WTC11 (cell line): ENCODE results near the gene CALN1. TPM values are rescaled to one million over a fixed set of nuclear protein-coding genes. Genes with fewer than 3 reads are reported as not detected.

Source experiments
- ATAC-seq: fragments of 200-7000 bp; cut with Tn5 transposase; 2 replicates; pipeline ENCODE4 v1.10.0; 2021; ENCODE audit warnings: mild to moderate bottlenecking, moderate library complexity
- CTCF ChIA-PET: fragments of 300-600 bp; sonication (Branson Sonifier 250); formaldehyde crosslinking; loops from one replicate; lab custom pipeline; 2021; ENCODE audit warnings: antibody characterized with exemption; lab: Charles Lee
- POLR2A ChIA-PET: fragments of 350-600 bp; sonication (Branson Sonifier 250); formaldehyde crosslinking; loops from one replicate; lab custom pipeline; 2021; ENCODE audit warnings: antibody characterized with exemption; lab: Charles Lee
- DNase-seq: peaks from one replicate; pipeline ENCODE4 v3.0.0; 2021; ENCODE audit warnings: low spot score
- H3K27ac Mint-ChIP-seq: 2 replicates; pipeline ENCODE4 v1.8.0; 2021; ENCODE audit warnings: mixed read lengths
- H3K27me3 Mint-ChIP-seq: 2 replicates; pipeline ENCODE4 v1.8.0; 2021; ENCODE audit warnings: low read depth, mild to moderate bottlenecking, moderate library complexity, mixed read lengths
- H3K36me3 Mint-ChIP-seq: 2 replicates; pipeline ENCODE4 v1.8.0; 2021; ENCODE audit warnings: mixed read lengths
- H3K4me1 Mint-ChIP-seq: 2 replicates; pipeline ENCODE4 v1.8.0; 2022; ENCODE audit warnings: mixed read lengths
- H3K4me3 Mint-ChIP-seq: 2 replicates; pipeline ENCODE4 v1.8.0; 2021; ENCODE audit warnings: mild to moderate bottlenecking, moderate library complexity, mixed read lengths
- H3K9me3 Mint-ChIP-seq: 2 replicates; pipeline ENCODE4 v1.8.0; 2021; ENCODE audit warnings: mixed read lengths
- AR ChIP-seq: fragments of 250-450 bp; sonication (Bioruptor Pico); IDR thresholded peaks from 2 replicates; pipeline ENCODE4 v1.9.0; 2021; ENCODE audit warnings: mild to moderate bottlenecking
- ATF6 ChIP-seq: sonication (generic); formaldehyde crosslinking; IDR thresholded peaks from 2 replicates; pipeline ENCODE4 v1.8.1; 2023; ENCODE audit warnings: mild to moderate bottlenecking, missing genetic modification reagents
- E2F1 ChIP-seq: sonication (generic); formaldehyde crosslinking; IDR thresholded peaks from 2 replicates; pipeline ENCODE4 v1.8.0; 2022; ENCODE audit warnings: mild to moderate bottlenecking, missing genetic modification reagents
- FOXP1 ChIP-seq: sonication (generic); formaldehyde crosslinking; IDR thresholded peaks from 2 replicates; pipeline ENCODE4 v1.8.0; 2022; ENCODE audit warnings: missing genetic modification reagents, mild to moderate bottlenecking, moderate library complexity, borderline replicate concordance
- GTF2I ChIP-seq: fragments of 250-450 bp; sonication (Bioruptor Pico); conservative IDR thresholded peaks from 2 replicates; pipeline ENCODE4 v1.4.0; 2021; ENCODE audit warnings: mild to moderate bottlenecking
- HMGA2 ChIP-seq: fragments of 250-450 bp; sonication (Bioruptor Pico); IDR thresholded peaks from 2 replicates; pipeline ENCODE4 v1.4.0; 2021; ENCODE audit warnings: mild to moderate bottlenecking, moderate library complexity
- JUN ChIP-seq: sonication (generic); formaldehyde crosslinking; IDR thresholded peaks from 2 replicates; pipeline ENCODE4 v1.8.0; 2023; ENCODE audit warnings: mild to moderate bottlenecking, missing genetic modification reagents
- MAX ChIP-seq: sonication (generic); formaldehyde crosslinking; IDR thresholded peaks from 2 replicates; pipeline ENCODE4 v1.8.0; 2022; ENCODE audit warnings: mild to moderate bottlenecking, missing genetic modification reagents
- MXD4 ChIP-seq: fragments of 250-450 bp; sonication (Bioruptor Pico); IDR thresholded peaks from 2 replicates; pipeline ENCODE4 v1.8.0; 2021; ENCODE audit warnings: mild to moderate bottlenecking, moderate library complexity, borderline replicate concordance
- NFYB ChIP-seq: sonication (generic); formaldehyde crosslinking; conservative IDR thresholded peaks from 2 replicates; pipeline ENCODE4 v1.8.0; 2022; ENCODE audit warnings: low read depth, missing genetic modification reagents
- NR3C1 ChIP-seq: sonication (generic); formaldehyde crosslinking; conservative IDR thresholded peaks from 2 replicates; pipeline ENCODE4 v1.8.1; 2023; ENCODE audit warnings: low read depth, mild to moderate bottlenecking, missing genetic modification reagents
- RELA ChIP-seq: sonication (generic); formaldehyde crosslinking; IDR thresholded peaks from 2 replicates; pipeline ENCODE4 v1.8.1; 2022; ENCODE audit warnings: missing genetic modification reagents, mild to moderate bottlenecking, borderline replicate concordance
- SMAD3 ChIP-seq: sonication (generic); formaldehyde crosslinking; IDR thresholded peaks from 2 replicates; pipeline ENCODE4 v1.8.0; 2022; ENCODE audit warnings: missing genetic modification reagents, mild to moderate bottlenecking, borderline replicate concordance
- SMAD4 ChIP-seq: sonication (generic); formaldehyde crosslinking; IDR thresholded peaks from 2 replicates; pipeline ENCODE4 v1.8.0; 2022; ENCODE audit warnings: mild to moderate bottlenecking, missing genetic modification reagents
- SOX15 ChIP-seq: fragments of 250-450 bp; sonication (Bioruptor Pico); IDR thresholded peaks from 2 replicates; pipeline ENCODE4 v1.9.0; 2021; ENCODE audit warnings: mild to moderate bottlenecking
- TCF7 ChIP-seq: sonication (generic); formaldehyde crosslinking; IDR thresholded peaks from 2 replicates; pipeline ENCODE4 v1.8.0; 2022; ENCODE audit warnings: mild to moderate bottlenecking, low read depth, missing genetic modification reagents, moderate library complexity
- TEAD1 ChIP-seq: sonication (generic); formaldehyde crosslinking; IDR thresholded peaks from 2 replicates; pipeline ENCODE4 v1.8.0; 2022; ENCODE audit warnings: mild to moderate bottlenecking, missing genetic modification reagents
- ZMAT4 ChIP-seq: fragments of 250-450 bp; sonication (Bioruptor Pico); IDR thresholded peaks from 2 replicates; pipeline ENCODE4 v1.9.0; 2021; ENCODE audit warnings: mild to moderate bottlenecking
- ZNF281 ChIP-seq: sonication (generic); formaldehyde crosslinking; IDR thresholded peaks from 2 replicates; pipeline ENCODE4 v1.8.0; 2023; ENCODE audit warnings: mild to moderate bottlenecking, missing genetic modification reagents
- ZNF396 ChIP-seq: fragments of 250-450 bp; sonication (Bioruptor Pico); IDR thresholded peaks from 2 replicates; pipeline ENCODE4 v1.8.0; 2021; ENCODE audit warnings: mild to moderate bottlenecking, moderate library complexity, borderline replicate concordance
- ZNF512 ChIP-seq: sonication (generic); formaldehyde crosslinking; IDR thresholded peaks from 2 replicates; pipeline ENCODE4 v1.8.1; 2022; ENCODE audit warnings: missing genetic modification reagents, borderline replicate concordance
- total RNA-seq: library from RNA; stranded (reverse); gene quantifications from 3 replicates; pipeline ENCODE4 v1.2.3, GENCODE V29; 2021

CALN1 gene
- total RNA-seq, 1 experiment from 2014 or later: 10.5 TPM

GRCh38 chr7:72281308-72281707, 130.8 kb downstream of the CALN1 start:
- DNase-seq (no peak), ATAC-seq (no peak)
- Mint-ChIP-seq H3K27me3 (no peaks in the 10 kb centered on the region; the same call in 1 of the 2 replicates), H3K4me1 (peaks cover 16% of the 10 kb centered on the region), H3K36me3 (peaks cover 43% of the 10 kb centered on the region), H3K9me3 (peaks cover 29% of the 10 kb centered on the region), H3K27ac (no peak overlapping the region), H3K4me3 (no peak overlapping the region)
- TF ChIP-seq TEAD1 (no peak), FOXP1 (CRISPR knock-in tag) (no peak), RELA (CRISPR knock-in tag) (no peak), AR (CRISPR knock-in tag) (no peak), ATF6 (CRISPR knock-in tag) (no peak), SMAD4 (CRISPR knock-in tag) (no peak), ZNF512 (no peak), TCF7 (CRISPR knock-in tag) (no peak), SMAD3 (CRISPR knock-in tag) (no peak), GTF2I (CRISPR knock-in tag) (no peak), SOX15 (no peak), E2F1 (CRISPR knock-in tag) (no peak)
- ChIA-PET CTCF (interaction anchor here (1.3 kb wide), 1 partner anchor 54 kb away, joined by 3 read pairs; no protein-coding TSS in a partner anchor), POLR2A (no interaction called here)

GRCh38 chr7:72279203-72279602, 132.9 kb downstream of the CALN1 start:
- CTCF ChIA-PET: no interaction called here
- no peak overlapping the region for H3K4me3 Mint-ChIP-seq
- H3K27me3 Mint-ChIP-seq: no peaks in the 10 kb centered on the region; the same call in 1 of the 2 replicates
- POLR2A ChIA-PET: no interaction called here
- peaks cover 28% of the 10 kb centered on the region for H3K9me3 Mint-ChIP-seq
- ATAC-seq (no peak), DNase-seq (no peak)
- peaks cover 16% of the 10 kb centered on the region for H3K4me1 Mint-ChIP-seq
- H3K27ac Mint-ChIP-seq: no peak overlapping the region
- peaks cover 43% of the 10 kb centered on the region for H3K36me3 Mint-ChIP-seq
- no peak for TF ChIP-seq MAX (CRISPR knock-in tag)
- no peak for TF ChIP-seq NFYB (CRISPR knock-in tag)
- no peak for TF ChIP-seq MXD4 (CRISPR knock-in tag)
- no peak for TF ChIP-seq AR (CRISPR knock-in tag)
- TF ChIP-seq ZMAT4 (CRISPR knock-in tag): no peak
- TF ChIP-seq GTF2I (CRISPR knock-in tag): no peak
- no peak for TF ChIP-seq HMGA2 (CRISPR knock-in tag)
- TF ChIP-seq ZNF396 (CRISPR knock-in tag): no peak
- TF ChIP-seq RELA (CRISPR knock-in tag): no peak
- TF ChIP-seq ZNF281 (CRISPR knock-in tag): no peak
- TF ChIP-seq NR3C1: no peak
- no peak for TF ChIP-seq JUN (CRISPR knock-in tag)
